ENCODE measurements around the gene PKD2L1. TPM values are rescaled to one million over a fixed set of nuclear protein-coding genes. Genes with fewer than 3 reads are reported as not detected.
A peak's percentile ranks its signal among the peaks of the same experiment; 100 is the strongest.
"Not testable (repeated sequence)": the region's sequence is repeated elsewhere in the genome, so short reads cannot be mapped to it uniquely, and the experiment has no call there.

The PKD2L1 gene
- total RNA-seq, 1 donor from 2014 or later = not detected

DNA sequence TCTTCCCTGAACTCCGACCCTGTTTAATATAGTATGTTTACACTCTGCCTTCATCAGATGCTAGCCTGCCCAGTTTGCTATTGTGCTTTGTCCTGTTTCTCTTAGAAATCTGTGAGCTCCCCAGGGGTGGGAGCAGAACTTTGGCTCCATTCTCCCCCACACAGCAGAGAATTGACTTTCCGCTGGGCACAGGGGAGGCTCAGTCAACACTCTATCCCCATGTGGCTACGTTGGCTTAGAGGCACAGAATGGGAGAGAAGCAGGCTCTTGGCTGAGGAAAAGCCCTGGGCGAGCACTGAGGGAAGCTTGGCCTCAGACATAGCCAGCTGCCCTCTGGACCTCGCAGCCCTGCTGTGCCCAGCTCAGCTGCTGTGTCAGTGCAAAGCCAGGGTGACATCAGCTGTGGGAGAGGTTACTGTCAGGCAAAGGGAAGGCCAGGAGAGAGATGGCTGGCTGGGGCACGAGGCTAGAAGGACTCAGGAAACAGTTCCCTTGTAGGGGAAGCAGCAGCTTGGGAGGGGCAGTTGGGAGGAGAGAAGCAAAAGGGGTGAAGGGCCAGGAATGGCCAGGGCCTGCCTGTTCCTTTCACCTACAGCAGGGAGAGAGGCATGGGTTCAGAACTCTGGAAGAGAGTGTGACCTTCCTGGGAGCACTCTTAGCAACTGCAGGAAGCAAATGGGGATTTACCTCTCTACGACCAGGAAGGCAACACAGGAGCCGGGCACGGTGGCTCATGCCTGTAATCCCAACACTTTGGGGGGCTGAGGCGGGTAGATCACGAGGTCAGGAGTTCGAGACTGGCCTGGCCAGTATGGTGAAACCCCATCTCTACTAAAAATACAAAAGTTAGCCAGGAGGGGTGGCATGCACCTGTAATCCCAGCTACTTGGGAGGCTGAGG is 11.2 kb upstream of the PKD2L1 start:
- intact Hi-C loops (cut with DNase I) = loop anchor here (1.0 to 10.0 kb wide), 2 partner anchors 91 to 174 kb away; partner anchors contain the start of gene SEC31B
- peak; percentile 74 for DNase-seq (ENCODE audit: low spot score)

DNA sequence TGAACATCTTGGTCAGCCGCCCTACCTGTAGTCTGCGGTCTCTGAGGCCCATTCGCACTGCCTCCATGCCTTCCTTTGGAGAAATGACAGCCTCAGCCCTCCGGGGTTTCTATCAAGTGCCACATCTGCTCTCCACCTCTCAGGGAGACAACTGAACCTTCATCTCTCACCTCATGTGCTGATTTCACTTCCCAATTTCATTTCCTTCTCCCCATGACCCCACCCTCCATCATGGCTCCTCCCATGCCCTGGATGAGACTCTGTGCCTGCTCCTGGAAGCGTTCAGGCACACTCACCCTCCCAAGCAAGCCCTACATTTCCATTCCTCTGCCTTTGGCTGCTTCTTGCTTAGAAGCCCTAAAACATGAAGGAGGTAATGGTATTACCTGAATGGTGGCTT is 9.2 kb upstream of the PKD2L1 start:
- intact Hi-C loops (cut with DNase I) = no loop called here
- peak; percentile 46 for DNase-seq (ENCODE audit: low spot score)

DNA sequence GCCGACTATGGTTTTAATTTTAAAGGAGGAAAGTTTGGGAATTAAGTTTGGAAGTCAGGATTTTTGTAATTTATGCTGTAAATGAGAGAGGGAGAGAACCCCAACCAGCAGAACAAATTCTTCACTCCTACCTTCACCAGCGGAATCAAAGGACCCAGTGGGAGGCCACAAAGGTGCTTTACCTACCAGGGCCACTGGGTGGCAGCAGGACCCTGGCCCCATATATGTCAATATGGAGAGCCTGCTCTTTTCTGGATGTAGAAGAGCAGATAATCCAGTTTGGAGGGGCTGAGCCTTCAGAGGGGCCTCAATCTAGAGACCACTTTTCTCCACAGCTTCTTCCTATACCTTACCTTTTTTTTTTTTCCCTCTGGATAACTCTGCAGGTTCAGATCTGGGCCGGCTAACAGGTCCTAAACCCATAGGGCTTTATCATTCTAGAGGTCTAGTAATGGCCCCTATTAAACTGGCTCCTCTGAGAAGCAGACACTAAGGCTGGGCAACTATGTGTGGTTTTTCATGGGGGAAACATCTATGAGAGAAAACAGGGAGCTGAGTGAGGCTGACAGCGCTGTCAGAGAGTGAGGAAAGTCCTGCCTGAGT is 8.5 kb upstream of the PKD2L1 start:
- intact Hi-C loops (cut with DNase I) = loop anchor here (1.0 kb wide), 1 partner anchor 95 kb away; no protein-coding TSS in a partner anchor
- peak; percentile 81 for DNase-seq (ENCODE audit: low spot score)

DNA sequence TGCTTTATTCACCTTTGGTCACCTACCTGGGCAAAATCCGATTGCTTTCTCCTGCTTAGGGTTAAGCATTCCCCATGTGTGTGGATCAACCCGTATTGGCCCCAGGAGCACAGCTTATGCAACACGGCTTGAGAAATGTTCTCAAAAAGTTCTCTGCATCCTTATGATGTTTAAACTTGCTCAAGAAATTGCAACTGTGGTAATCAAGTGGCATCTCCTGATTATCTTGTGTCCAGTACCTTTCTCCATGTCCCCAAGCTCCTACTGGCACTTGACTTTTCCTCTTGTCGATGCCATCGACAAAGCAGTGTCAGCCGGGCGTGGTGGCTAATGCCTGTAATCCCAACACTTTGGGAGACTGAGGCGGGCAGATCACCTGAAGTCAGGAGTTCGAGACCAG is 4.7 kb upstream of the PKD2L1 start:
- DNase-seq (ENCODE audit: low spot score) = no peak
- intact Hi-C loops (cut with DNase I) = no loop called here

GRCh38 chr10:100333661-100334440 is 3.8 kb upstream of the PKD2L1 start:
- intact Hi-C loops (cut with DNase I) = no loop called here
- peak; percentile 1 for DNase-seq (ENCODE audit: low spot score)

DNA sequence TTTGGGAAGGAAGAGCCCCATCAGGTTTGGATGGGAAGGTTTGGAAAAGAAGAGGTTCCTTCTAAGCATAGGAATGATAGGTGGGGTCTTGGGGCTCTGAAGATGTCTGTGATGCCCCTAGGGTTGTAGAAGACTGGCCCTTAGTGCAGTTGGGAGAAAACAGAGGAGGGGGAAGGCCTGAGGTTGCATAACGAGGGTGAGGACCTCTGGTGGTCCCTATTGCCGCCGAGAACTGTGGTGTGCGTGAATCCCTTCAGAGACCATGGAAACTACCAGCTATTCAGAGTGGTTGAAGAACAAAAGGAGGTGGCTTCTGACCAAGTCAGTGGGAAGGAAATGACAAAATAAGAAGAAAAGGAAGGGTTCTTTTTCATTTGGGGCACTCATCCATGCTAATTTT is 3.1 kb upstream of the PKD2L1 start:
- DNase-seq (ENCODE audit: low spot score) = peak; percentile 56
- intact Hi-C loops (cut with DNase I) = no loop called here

- intact Hi-C loops (cut with DNase I) = no loop called here
Measured at GRCh38 chr10:100328198-100328597, 1.8 kb downstream of the PKD2L1 start.

DNA sequence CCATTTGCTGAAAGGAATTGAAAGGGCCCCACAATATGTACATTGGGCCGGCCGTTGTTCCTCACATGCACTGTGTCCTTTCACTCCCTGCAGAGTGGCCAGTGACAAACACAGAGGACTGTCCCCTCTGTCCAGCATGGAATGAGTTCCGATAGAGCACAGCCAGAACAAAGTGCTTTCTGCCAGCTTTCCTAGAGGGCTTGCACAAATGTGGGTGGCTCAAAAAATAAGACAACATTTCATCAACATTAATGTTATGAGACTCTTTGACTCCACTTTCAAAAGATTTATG is 2.4 kb downstream of the PKD2L1 start:
- DNase-seq (ENCODE audit: low spot score) = no peak
- intact Hi-C loops (cut with DNase I) = no loop called here

More at GRCh38 chr10:100328198-100328597, 1.8 kb downstream of the PKD2L1 start:
- DNase-seq (ENCODE audit: low spot score) = no peak

DNA sequence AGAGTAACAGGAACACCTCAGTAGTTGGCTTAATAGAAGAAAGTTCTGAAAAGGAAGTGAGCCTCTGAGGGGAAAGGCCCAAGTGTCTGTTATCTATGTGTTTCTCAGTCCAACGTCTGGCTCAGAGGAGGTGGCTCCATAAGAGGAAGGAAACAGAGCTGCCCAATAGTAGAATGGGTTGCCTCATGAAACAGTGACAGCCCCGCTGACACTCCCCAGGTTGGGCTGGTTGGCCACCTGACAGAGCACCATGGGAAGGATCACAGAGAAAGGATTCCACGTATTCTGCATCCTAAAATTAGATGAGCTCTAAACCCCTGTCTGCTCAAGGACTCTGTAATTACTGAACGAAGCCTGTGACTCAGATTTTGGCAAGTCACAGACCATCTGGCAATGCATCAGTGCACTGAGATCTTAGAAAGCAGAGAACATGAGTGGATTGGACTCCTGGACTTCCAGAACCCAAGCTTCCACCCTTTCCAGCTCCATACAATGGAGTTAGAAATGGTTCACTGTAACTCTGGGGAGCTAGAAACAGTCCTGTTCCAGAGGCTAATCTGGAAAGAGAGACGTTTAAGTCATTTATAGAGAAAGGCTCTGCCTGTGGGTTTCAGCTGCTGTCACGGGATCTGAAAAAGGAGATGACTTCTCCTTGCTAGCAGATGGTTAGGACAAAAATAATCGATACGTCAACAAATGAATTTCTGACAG is 2.9 kb downstream of the PKD2L1 start:
- no peak for DNase-seq (ENCODE audit: low spot score)
- intact Hi-C loops (cut with DNase I) = no loop called here

DNA sequence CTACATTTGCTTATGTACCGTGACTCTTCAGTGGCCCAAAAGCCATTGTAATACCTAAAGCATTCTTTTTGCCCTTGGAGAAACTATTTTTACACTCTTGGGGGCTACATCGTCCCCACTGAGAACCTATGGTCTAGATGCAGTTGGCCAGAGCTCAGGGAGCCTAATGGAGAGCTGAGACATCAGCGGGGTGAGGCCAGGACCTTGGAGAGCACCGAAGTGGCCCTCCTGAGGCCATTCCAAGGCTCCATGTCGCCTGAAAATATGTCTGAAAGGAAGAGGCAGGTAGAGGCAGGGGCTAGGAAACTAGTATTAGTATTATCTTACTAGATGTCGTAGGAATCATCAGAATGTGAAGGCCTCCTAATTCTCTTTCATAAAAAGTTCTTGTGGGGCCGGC is 4.9 kb downstream of the PKD2L1 start:
- intact Hi-C loops (cut with DNase I) = no loop called here
- DNase-seq (ENCODE audit: low spot score) = no peak

DNA sequence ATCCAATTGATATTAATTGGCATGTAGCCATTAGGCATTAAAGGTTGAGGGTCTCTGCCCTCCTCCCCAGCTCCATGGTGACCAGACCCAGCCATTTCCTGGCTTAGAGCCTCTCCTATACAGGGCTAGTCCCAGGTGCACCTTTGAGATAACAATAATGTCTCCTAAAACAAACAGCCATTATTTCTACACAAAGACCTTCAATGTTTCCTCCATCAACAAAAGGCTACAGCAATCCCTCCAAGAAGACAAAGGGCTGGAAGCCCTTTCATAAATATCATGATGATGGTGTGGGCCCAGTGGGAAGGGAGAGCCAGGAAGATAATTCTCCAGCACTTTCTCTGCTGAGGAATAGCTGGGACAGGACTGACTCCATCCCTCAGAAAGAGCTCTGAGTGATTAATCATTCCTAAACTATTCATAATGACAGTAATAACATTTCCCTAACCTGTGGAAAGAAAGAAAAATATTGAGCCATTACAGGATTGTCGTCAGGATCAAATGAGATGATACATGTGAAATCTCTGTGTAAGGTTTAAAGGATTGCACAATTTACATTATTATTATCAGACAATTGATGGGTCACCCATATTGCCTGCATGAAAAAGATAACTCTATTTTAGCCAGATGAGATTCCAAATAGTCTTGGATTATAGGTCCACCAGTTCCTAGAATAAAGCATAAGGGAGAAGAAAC is 10.2 kb downstream of the PKD2L1 start:
- intact Hi-C loops (cut with DNase I) = no loop called here
- DNase-seq (ENCODE audit: low spot score) = no peak

GRCh38 chr10:100318207-100318606 is 11.8 kb downstream of the PKD2L1 start:
- intact Hi-C loops (cut with DNase I) = no loop called here
- no peak for DNase-seq (ENCODE audit: low spot score)

DNA sequence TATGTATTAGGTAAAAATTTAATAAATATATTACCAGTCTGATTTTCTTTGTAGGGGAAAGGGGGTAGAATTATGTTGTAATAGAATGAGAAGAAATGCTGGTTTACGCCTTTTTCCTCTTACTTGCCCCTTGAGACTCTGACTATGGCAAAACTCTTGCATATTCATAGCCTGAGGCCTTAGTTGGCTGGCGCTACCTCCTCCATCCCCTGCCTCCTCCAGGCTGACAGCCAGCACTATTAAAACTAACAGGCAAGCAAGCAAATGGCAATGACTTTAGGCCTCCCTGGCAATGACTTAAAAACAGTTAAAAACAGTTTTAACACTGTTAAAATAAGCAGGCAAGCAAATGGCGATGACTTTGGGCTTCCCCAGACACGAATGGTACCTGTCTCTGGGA is 14.4 kb downstream of the PKD2L1 start:
- DNase-seq (ENCODE audit: low spot score) = no peak
- intact Hi-C loops (cut with DNase I) = no loop called here

GRCh38 chr10:100311298-100311697 is 18.7 kb downstream of the PKD2L1 start:
- no peak for DNase-seq (ENCODE audit: low spot score)
- intact Hi-C loops (cut with DNase I) = no loop called here

GRCh38 chr10:100307684-100308083 is 22.3 kb downstream of the PKD2L1 start:
- DNase-seq (ENCODE audit: low spot score) = no peak
- intact Hi-C loops (cut with DNase I) = no loop called here

- intact Hi-C loops (cut with DNase I) = no loop called here
- DNase-seq (ENCODE audit: low spot score) = no peak
Measured at GRCh38 chr10:100306861-100307260, 23.2 kb downstream of the PKD2L1 start.

DNA sequence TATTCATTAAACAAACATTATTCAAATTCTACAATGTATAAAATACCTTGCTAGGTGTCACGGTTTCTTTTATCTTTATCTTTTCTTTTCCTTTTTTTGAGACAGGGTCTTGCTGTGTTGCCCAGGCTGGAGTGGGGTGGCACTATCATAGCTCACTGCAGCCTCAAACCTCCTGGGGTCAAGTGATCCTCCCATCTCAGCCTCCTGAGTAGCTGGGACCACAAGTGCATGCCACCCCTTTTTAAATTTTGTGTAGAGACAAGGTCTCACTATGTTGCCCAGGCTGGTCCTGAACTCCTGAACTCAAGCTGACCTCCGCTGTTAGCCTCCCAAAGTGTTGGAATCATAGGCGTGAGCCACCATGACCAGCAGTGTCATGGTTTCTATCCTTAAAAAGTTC is 25.6 kb downstream of the PKD2L1 start:
- no peak for DNase-seq (ENCODE audit: low spot score)
- intact Hi-C loops (cut with DNase I) = no loop called here

DNA sequence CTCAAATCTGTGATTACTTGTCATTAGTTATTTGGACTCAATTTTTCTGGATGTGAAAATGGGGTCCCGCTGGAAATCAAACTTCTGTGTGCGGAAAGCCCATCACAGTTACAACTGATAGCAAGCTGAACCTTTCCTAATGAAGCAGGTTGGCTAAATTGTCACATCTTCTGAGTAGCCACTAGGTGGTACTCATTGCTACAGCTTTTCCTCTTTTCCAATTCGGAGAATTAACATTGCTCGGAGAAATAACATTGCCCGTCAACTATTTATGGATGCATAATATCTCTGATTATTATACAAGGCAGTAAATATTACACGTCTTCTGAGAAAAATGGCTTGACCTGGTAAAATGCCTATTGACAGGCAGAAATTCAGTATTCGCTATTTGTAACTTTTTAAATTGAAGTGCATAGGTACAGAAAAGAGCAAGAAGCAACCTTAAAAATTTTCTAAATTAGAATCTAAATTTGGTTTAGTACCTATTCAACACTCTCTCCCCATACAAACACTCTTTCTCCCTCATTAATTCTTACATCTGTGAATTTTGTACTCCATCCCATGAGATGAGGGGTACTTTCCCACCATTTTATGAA is 26.2 kb downstream of the PKD2L1 start:
- no peak for DNase-seq (ENCODE audit: low spot score)
- intact Hi-C loops (cut with DNase I) = no loop called here

DNA sequence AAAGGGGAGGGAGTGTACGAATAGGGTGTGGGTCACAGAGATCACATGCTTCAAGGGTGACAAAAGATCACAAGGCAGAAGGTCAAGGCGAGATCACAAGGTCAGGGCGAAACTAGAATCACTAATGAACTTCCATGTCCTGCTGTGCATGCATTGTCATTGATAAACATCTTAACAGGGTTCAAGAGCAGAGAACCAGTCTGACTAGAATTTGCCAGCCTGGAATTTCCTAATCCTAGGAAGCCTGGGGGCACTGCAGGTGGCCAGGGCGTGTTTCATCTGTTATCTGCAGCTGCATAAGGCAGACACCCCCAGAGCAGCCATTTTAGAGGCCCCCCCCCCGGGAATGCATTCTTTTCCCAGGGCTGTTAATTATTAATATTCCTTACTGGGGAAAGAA is 28.9 kb downstream of the PKD2L1 start:
- DNase-seq (ENCODE audit: low spot score); intact Hi-C loops (cut with DNase I): not testable (repeated sequence)

All from cardiac septum (tissue), 1 donor.